Stimulated activated CD4-positive, alpha-beta T cell treated with anti-CD3 and anti-CD28 coated beads, Interleukin-12 subunit alpha, Interleukin-12 subunit beta, amount 100 ng/mL, for 48 hours (primary cell): ENCODE measurements around the gene RBCK1.
A peak's percentile ranks its signal among the peaks of the same experiment; 100 is the strongest.
"Not testable (repeated sequence)": the region's sequence is repeated elsewhere in the genome, so short reads cannot be mapped to it uniquely, and the experiment has no call there.

ENCODE experiments used
- DNase-seq, 3 donors: peaks; one replicate each; pipeline ENCODE4 v3.0.0-alpha.2; 2020; ENCODE audit warnings: low read depth in 2 of 3, low spot score in 1 of 3

Gene RBCK1

DNA sequence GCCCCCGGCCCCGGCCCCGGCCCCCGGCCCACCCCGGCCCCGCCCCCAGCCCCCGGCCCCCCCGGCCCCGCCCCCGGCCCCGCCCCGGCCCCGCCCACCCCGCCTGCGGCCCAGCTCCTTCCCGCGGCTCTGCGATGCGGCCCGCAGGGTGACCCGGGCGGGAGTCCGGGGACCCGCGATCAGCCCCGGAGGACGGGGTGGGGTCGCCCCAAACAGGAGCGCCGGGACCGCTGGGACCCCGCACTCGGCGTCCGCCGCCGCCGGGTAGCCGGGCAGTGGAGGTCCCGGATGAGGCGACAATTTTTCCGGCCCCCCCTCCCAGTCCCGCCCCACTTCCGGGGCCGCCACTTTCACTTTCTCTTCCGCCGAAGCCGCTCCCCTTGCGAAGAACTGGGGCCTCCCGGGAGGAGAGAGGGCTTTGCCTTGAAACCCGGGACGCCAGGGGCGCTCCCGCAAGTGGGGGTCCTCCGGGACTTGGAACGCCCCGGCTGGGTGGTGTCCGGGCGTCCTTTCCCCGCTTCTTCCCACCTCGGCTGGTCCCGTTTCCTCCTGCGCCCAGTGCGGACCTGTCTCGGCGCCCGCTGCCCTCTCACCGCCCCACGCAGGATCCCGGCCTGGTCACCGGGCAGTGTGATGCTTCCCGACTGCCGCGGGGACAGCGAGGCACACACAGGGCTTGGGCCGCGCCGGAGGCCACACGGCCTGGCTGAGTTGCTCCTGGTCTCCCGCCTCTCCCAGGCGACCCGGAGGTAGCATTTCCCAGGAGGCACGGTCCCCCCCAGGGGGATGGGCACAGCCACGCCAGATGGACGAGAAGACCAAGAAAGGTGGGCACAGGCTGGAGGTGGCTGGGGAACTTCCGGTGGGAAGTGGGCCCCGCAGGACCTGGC lies at the start of gene RBCK1:
Gene RBCK1 (plus strand): TSS at position 347 of the 890 bp plus-strand sequence. CDS start 459 bp downstream, at position 806.
- peak; percentile 78 to 84 (median 83) for DNase-seq

DNA sequence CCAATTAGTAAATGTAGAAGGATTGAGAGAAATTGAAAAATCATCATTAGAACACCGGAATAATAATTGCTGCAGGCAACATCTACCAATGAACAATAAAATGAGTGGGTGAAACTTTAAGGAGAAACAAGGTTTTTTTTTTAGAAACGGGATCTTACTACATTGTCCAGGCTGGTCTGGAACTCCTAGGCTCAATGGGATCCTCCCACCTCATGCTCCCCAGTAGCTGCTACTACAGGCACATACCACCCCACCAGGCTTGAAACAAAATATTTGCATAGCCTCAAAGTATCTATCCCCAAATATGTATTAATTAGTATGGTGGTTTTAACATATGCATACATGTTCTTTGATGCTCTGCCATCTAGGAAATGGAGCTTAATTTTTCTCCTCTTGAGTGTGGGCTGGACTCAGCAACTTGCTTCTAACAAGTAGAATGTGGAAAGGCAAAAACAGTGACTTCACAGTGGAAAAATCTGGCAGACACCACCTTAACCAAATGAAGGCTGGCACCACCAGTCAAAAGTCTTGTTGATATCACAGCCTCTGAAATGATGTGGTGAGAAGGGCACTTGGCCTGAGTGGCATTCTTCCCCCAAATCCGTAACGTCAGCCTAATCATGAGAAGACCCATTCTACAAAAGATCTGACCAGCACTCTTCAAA lies 49.1 kb upstream of the RBCK1 start:
- no peak for DNase-seq

DNA sequence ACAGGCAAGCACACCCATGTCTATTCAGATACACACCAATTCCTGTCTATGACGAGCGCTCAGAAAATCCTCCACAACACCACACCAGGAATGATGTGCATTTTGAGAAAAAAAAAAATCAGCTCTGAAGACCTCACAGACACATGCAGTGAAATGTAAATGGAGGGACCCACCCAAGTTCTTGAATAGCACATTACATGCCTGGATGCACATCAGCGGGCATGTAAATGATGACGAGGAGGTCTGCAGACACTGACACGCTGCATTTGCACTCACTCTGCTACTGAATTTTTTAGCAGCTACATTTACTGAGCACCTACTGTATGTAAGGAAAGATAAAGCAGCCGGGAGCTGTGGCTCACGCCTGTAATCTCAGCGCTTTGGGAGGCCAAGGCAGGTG lies 46.5 kb upstream of the RBCK1 start:
- no peak for DNase-seq

DNA sequence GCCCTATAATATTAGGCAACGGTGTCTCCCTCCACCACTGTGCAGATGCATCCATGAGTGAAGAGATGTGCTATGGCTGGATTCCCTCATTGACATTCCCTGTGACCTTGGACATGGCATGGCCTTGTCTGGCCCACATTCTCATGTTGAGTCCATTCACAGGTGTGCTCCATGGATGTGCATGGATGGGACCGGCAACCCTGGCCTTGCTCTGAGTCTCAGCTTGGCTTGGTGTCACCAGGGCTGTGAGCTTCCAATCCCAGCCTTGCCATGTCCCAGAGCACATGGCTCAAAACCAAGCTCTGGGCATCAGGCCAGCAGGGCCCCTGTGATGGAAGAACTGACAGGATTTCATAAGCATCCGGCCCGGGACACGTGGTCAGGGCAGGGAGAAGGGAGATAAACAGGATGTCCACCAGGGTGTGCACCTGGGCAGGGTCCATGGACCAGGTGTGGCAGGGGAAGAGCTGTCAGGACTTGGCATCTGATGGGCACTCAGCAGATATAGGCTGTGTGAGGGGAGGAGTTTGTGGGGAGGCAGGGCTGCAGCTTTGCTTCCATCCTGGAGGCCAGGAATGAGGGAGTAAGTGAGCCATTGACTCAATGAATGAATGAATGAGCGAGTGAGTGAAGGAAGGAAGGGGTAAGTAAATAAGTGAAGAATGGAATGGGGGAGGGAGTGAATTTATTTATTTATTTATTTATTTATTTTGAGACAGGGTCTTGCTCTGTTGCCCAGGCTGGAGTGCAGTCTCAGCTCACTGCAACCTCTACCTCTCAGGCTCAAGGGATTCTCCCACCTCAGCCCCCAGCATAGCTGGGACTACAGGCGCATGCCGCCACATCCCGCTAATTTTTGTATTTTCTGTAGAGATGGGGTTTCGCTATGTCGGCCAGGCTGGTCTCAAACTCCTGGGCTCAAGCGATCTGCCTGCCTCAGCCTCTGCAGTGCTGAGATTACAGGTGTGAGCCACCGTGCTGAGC lies 45.5 kb upstream of the RBCK1 start:
- peak; percentile 36 to 66 (median 39) for DNase-seq

DNA sequence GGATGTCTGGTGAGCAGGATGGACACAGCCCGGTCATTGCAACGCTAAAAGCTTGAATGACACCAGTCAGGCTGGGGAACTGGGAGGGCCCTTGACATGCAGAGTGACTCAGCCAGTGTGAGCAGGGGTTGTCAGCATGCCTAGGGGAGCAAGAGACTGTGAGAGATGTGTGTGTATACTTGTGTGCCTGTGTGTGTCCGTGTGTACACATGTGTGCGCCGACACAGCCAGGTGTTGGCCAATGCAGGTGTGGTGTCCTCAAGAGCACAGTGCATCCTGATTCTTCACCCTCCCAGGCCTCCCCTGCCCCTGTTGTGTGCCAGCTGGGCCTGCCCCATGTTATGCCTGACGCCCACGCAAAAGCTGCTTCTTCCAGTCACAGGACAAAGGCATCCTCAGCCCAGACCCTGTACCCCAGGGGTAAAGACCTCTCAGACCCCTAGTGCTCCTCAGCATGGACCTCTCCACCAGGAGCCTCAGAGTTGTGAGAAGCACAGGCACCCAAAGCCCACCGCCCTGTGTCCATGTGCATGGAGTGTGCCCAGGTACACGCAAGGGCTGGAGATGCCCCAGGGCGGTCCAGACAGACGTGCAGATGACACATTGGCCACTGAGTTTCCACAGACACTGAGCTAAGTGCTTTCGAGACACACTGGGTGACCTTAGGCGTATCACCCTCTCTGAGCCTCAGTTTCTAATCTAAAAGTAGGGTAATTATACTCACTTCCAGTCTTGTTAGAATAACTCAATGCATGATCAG lies 44.6 kb upstream of the RBCK1 start:
- DNase-seq: no peak

DNA sequence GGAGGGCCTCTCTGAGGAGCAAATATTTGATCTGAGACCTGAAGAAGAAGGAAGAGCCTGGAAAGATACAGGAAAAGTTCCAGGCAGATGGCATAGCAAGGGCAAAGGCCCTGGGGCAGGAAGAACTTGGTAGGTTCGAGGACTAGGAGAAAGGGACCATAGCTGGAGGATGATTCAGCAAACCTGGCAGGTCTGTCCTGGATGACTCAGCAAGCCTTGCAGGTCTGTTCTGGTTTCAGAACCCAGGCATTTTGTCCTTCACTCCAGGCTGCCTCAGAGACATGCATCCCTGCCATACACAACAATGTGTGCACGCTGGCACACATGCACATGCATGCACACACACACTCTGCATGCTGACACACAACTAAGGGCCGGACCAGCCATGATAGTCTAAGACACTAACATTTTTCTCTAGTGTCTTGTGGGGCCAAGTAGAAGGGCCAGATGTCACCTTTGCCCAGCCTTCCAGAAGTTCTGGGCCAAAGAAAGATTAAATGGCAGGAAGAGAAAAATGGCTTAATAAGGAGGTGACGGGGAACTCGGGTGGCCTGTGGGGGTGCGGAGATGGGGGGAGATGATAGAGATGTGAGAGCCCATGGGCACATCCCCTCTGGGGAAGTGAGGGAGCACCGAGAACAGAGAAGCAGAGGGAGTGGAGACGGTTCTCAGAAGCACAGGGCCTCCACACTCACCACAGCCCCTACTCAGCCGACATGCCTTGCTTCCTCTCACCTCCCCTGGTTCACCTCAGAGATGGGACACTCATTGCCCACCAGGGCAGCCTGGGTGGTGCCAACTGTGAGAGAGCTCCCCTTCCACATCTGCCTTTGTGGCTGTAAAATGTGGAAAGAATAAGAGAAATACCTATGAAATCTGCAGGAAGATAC lies 42.9 kb upstream of the RBCK1 start:
- DNase-seq: no peak

DNA sequence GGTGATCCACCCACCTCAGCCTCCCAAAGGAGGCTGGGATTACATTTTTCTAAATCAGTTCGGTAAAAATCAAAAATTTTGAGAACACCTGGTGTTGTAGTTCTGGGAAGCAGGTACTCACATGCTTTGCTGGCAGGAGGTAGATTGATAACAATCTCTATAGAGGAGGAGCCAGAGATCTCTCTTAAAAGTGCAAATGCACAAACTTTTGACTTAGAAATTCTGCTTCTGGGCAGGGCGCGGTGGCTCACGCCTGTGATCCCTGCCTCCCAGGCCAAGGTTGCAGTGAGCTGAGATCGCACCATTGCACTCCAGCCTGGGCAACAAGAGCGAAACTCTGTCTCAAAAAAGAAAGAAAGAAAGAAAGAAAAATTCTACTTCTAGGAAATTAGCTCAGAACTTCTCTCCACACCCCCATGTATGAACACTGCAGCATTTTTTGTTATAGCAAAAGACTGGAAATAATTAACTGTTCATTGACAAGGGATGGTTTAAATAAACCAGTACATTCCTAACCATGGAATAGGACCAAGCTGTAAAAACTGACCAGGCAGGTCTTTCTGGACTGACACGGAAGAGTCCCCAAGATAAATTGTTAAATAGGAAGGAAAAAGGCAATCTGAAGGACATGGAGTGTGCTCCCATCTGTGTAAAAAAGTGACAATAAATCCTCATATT lies 41.9 kb upstream of the RBCK1 start:
- no peak for DNase-seq

DNA sequence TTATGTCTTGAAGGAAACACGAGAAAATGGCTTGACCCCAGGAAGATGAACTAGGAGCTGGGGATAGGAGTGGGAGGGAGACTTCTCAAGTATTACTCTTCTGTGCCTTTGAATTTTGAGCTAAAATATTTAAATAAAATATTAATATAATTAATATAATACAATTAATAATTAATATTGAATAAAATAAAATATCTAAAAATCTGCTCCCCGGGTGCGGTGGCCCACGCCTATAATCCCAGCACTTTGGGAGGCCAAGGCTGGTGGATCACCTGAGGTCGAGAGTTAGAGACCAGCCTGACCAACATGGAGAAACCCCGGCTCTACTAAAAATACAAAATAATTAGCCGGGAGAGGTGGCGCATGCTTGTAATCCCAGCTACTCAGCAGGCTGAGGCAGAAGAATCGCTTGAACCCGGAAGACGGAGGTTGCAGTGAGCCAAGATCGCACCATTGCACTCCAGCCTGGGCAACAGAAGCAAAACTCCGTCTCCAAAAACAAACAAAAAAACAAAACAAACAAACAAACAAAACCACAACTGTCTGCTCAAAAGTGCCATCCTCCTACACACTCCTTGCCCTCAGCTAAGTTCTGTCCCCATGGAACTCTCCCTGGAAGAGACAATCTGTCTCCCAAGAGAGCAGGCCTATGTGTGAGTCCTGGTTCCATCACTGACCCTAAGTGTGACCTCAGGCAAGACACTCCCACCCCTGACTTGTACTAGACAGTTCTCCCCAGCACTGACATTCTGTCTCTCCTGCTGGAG lies 41.2 kb upstream of the RBCK1 start:
- no peak for DNase-seq

DNA sequence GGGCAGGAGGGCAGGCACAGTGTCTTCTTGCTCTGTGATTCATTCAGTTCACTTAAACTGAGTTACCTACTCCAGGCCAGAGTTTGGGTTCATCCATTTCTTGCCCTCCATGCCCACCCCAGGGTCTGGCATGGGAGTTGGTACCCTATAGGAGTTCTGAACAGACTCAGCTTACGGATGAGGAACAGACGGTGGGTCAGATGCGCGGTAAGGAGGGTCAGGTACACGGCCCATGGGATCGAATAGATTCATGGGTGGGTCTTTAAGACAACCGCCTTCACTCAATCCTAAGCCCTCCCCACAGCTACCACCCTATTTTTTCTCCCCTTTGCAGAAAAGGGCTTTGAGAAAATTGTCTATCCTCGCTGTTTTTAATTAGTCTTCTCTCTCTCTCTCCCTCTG lies 40.6 kb upstream of the RBCK1 start:
- no peak for DNase-seq

DNA sequence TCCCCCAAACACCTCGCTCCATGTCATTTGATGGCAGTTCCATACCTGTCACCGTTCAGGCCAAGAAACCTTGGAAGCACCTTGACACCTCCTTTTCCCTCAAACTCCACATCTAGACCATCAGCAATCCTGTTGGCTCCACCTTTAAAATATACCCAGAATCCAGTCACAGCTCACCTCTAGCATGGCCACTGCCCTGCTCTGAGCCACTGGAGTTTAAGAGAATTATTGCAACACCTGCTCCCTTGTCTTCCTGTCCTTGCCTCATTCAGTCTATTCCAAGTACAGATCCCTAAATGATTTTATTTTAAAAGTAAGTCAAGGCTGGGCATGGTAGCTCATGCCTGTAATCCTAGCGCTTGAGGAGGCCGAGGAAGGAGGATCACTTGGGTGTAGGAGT lies 39.2 kb upstream of the RBCK1 start:
- no peak for DNase-seq

DNA sequence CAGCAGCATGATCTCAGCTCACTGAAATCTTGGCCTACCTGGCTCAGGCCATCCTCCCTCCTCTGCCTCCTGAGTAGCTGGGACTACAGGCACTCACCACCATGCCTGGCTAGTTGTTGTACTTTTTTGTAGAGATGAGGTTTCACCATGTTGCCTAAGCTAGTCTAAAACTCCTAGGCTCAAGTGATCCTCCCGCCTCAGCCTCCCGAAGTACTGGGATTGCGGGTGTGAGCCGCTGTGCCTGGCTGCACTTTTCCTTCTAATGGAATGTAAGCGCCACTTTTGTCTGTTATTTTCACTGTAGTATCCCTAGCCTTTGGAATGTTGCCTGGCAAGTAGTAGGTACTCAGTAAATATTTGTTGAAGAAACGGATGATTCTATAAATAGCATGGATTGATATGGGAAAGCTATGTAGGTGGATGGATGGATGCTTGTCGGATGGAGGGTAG lies 37.9 kb upstream of the RBCK1 start:
- no peak for DNase-seq

DNA sequence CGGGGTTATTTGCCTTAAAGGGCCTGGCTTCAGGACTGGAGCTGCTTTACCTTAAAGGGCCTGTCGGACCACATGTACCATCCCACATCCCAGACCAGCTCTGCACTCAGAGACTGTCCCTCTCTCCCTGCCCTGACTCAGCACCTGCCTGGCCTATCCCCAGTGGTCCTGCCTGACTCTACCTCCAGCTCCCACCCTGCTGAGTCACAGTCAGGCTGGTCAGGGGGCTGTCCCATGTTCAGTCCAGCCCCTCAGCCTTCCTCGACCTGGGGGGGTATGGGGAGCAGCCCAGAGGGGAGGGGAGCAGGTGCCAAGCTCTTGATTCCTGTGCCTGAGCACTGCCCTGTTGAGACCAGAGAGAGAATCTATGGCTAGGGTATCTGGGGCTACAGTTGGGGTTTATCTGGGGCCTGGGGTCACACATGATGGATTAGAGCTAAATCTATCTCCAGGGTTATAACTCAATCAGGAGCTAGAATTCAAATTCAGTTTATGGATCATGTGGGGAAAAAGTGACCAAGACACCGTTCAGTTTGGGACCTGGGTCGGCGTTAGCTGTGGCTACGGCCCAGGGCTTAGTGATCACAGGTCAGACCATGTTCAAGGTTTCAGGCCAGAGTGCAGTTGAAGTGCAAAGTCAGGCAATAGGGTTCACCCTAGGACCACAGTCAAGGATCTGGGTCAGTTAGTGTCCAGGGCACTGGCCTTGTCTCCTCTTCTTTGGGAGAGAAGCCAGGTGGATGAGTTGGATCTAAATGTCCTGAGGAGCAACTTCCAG lies 36.9 kb upstream of the RBCK1 start:
- no peak for DNase-seq

DNA sequence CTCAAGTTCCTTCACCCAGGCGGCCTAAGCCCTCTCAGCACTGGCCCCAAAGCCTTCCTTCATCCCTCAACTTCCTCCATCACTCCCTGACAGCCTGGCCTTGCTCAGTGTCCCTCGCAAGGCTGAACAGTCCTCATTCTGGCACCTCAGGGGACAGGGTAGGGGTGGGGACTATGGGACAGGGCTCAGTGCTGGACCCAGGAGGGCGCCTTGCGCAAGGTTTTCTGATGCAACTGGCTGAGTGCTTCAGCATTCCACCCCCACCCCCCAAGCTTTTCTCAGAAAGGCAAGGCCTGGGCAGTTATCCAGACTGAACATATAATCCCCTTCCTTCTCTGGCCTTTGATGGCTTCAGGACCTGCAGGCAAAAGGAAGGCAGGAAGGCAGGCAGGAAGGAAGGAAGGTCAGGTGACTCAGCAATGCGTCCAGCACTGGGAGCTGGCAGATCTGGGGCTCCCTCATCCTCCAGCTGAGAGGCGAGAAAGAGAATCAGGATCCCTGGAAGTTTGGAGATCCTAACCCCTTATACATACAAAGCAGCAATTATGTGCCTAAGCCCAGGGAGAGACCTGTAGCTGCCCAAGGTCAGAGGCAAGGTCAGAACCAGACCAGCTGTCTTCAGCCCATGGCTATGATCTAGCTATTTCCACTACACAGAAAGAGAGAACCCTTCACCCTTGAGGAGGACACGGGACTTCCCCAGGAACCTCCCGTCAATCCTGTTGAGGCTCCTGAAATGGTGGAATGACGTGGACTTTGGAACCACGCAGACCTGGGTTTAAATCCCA lies 36.1 kb upstream of the RBCK1 start:
- no peak for DNase-seq

DNA sequence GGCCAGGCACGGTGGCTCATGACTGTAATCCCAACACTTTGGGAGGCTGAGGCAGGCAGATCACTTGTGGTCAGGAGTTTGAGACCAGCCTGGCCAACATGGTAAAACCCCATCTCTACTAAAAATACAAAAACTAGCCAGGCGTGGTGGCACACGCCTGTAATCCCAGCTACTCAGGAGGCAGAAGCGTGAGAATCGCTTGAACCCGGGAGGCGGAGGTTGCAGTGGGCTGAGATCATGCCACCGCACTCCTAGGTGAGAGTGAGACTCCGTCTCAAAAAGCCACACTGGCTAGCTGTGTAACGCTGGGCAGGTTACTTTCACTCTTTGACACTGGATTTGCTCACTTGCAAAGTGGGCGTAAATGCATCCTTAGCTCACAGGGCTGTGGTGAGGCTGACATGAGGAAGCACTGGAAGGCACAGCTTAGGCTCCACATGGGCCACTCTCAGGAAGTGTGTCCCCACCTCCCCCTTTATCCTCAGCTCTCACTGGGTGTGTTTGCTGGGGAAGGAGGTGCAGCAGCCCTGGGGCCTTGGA lies 35.5 kb upstream of the RBCK1 start:
- DNase-seq: not testable (repeated sequence)

DNA sequence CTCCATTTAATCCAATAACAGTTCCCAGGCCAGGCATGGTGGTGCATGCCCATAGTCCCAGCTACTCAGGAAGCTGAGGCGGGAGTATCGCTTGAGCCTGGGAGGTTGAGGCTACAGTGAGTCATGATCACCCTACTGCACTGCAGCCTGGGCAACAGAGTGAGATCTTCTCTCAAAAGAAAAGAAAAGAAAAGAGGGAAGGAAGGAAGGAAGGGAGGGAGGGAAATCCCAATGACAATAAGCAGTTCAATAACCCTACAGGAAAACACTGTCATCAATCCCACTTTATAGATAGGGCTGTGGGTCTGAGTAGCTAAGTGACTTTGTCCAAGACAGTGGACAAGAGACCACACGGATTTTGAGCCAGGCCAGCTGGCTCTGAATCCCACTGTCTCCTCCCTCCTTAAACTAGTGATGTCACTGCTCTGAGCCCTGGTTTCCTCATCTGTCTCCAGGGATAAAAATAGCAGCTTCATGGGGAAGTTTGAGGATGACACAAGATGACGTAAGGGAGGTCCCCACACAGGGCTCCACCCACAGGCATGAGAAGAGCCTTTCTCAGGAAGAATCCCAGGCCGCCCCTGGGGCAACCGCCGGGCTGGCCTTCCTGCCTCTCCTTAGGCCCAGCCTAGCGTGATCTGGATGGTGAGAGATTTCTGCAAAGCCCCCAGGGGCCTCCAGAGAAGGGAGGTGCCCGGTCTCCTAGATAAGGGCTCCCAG lies 34.8 kb upstream of the RBCK1 start:
- DNase-seq: no peak
